AML-193 (cell line): Measurements from ENCODE around the gene TBCC.

Experiments used
- DNase-seq, 2 experiments: peaks; one replicate each; lab custom pipeline; 2025; lab: John Stamatoyannopoulos, UW

TBCC gene

GRCh38 chr6:42745640-42746462 is at the start of gene TBCC:
TBCC (minus strand) TSS chr6:42746103; CDS start chr6:42746073, 30 bp downstream.
- peak; percentile 98 to 99 for DNase-seq

- DNase-seq: no peak
Observed at GRCh38 chr6:42795651-42796050, 49.7 kb upstream of the TBCC start.

GRCh38 chr6:42791706-42792320 is 45.9 kb upstream of the TBCC start:
- DNase-seq: no peak

- DNase-seq: no peak
Observed at GRCh38 chr6:42790549-42791181, 44.8 kb upstream of the TBCC start.

- DNase-seq: no peak
Observed at GRCh38 chr6:42788671-42789070, 42.8 kb upstream of the TBCC start.

- no peak for DNase-seq
Observed at GRCh38 chr6:42787063-42787472, 41.2 kb upstream of the TBCC start.

- DNase-seq: no peak
Observed at GRCh38 chr6:42786525-42786985, 40.7 kb upstream of the TBCC start.

- DNase-seq: no peak
Observed at GRCh38 chr6:42784717-42785498, 39.0 kb upstream of the TBCC start.

- DNase-seq: peak in 1 of 2 experiments; percentile 19
Observed at GRCh38 chr6:42783876-42784642, 38.2 kb upstream of the TBCC start.

GRCh38 chr6:42783177-42783875 is 37.4 kb upstream of the TBCC start:
- DNase-seq: peak; percentile 50 to 56

- peak; percentile 62 to 83 for DNase-seq
Observed at GRCh38 chr6:42782689-42783176, 36.8 kb upstream of the TBCC start.

- peak; percentile 65 to 68 for DNase-seq
Observed at GRCh38 chr6:42781796-42782688, 36.1 kb upstream of the TBCC start, which contains the start of gene BICRAL. BICRAL (plus strand) TSS chr6:42782052; CDS start chr6:42822023, 39,971 bp downstream.

- no peak for DNase-seq
Observed at GRCh38 chr6:42781546-42781795, 35.6 kb upstream of the TBCC start.

- DNase-seq: no peak
Observed at GRCh38 chr6:42779521-42779920, 33.6 kb upstream of the TBCC start.

- no peak for DNase-seq
Observed at GRCh38 chr6:42778122-42778521, 32.2 kb upstream of the TBCC start.

- DNase-seq: no peak
Observed at GRCh38 chr6:42777126-42777822, 31.4 kb upstream of the TBCC start.

GRCh38 chr6:42774821-42775487 is 29.1 kb upstream of the TBCC start:
- peak; percentile 87 to 91 for DNase-seq

- DNase-seq: no peak
Observed at GRCh38 chr6:42774201-42774600, 28.3 kb upstream of the TBCC start.
